HG03439 (cell line): ENCODE results near the gene PSMG4.

ENCODE experiments used
- ATAC-seq: cut with Tn5 transposase; IDR thresholded peaks from one replicate; pipeline ENCODE4 v1.9.1; 2021; ENCODE audit warnings: mild to moderate bottlenecking, moderate library complexity; ENCODE audit not compliant: unreplicated experiment

The PSMG4 gene

GRCh38 chr6:3250231-3250675 lies 8.5 kb upstream of the PSMG4 start:
- no peak for ATAC-seq

GRCh38 chr6:3251462-3252314 lies 7.1 kb upstream of the PSMG4 start:
- peak; percentile 82 for ATAC-seq

GRCh38 chr6:3252369-3252768 lies 6.4 kb upstream of the PSMG4 start:
- ATAC-seq, result no peak

DNA sequence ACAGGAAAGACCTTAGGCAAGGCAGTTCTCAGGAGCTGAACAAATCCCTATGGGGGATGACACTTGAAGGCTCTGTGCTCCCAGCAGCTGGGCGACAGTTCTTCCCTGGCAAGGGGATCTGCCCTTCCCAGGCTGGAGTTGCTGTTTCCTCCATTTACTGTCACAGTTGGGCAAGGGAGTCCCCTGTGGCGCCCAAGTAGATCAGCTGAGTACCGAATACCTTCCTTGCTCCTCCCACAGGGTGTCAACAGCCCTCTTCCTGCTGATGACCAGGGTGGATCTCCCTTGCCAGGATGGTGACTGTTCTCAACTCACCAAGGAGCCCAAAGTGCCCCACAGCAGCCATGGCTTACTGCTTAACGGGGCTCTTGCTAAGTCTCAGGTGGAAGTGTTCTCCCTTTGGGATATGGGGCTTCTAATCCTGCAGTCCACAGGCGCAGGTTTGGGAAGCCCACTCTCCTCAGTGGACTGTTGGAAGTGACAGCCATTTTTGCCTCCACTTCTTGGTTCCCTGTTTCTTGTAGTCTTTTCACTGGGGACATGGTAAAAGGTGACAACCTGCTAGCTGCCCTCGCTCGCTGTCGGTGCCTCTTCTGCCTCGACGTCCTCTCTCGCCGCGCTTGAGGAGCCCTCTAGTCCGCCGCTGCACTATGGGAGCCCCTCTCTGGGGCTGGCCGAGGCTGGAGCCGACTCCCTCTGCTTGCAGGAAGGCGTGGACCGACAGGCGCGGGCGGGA lies 5.7 kb upstream of the PSMG4 start:
- ATAC-seq, result no peak

- no peak for ATAC-seq
Observed at GRCh38 chr6:3253597-3253961, 5.2 kb upstream of the PSMG4 start.

DNA sequence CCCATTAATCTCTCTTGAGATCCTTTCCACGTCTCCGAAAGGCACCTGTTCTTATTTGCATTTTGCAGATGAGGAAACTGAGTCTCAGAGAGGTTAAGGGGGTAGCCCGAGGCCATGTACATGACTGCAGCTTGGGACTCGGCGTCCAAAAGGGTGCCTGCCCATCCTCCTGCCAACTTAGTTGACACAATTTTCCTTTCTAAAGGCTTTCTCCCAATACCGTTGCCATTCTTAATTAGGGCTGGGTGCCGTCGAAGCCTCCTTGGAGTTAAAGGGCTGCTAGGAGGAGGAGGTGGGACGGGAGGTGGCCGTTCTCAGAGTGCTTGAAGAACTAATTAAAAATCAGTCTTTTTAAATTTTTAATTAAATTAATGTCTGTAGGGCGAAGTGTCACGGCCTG lies 546 bp upstream of the PSMG4 start:
- no peak for ATAC-seq

DNA sequence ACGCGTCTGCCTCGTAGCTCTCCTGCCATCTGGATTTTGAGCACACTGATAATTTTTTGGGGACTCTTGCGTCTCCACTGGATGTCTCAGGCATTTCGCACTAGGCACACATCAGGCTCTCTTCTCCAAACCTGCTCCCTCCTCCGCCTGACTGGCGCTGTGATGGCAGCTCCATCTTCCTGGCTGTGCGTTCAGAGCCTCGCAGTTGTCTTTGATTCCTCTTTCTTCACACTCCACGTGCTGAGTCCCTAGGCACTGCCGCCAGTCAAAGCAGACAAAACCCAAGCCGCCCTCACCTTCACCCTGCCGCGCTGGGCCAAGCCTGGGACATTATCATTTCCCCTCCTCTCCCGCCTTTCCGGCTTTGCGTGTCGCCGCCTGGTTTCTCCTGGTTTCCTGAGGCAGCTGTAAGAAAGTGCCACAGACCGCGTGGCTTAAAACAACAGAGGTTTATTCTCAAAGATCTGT lies 778 bp downstream of the PSMG4 start:
- ATAC-seq, result peak; percentile 29

- no peak for ATAC-seq
Observed at GRCh38 chr6:3260296-3260695, 1.5 kb downstream of the PSMG4 start.

DNA sequence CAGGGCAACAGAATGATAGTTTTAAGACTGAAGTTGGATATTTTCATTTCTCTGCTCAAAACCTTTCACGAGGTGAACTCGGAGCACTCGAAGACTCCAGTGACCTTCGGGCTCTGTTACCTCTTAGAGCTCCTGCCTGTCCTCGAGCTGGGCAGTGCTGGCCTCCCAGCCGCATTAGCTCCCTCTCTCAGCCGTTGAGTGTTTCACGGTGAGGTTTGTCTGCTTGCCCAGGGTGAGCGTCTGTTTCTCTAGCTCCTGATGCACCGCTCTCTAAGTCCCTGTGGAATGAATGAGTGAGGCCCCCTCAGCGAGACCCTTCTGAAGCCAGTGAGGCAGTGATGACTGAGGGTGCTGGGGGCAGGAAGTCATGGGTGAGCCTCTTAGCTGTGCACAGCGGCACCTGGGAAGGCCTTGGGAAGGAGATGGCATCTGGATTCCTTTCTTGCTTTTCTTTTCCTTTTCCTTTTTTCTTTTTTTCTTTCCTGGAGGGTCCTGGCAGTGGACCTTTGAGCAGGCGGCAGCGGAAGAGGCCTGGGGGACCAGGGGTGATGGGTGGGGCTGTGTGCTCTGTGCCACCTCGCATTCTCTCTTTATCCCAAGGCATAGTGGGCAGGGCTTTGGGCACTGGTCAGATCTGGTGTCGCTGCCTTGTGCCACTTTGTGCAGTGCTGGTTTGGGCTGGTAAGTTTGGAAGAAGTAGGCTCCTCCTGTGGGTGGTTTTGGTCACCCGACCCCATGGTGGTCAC lies 2.2 kb downstream of the PSMG4 start:
- ATAC-seq, result no peak

GRCh38 chr6:3261518-3261820 lies 2.7 kb downstream of the PSMG4 start:
- no peak for ATAC-seq

DNA sequence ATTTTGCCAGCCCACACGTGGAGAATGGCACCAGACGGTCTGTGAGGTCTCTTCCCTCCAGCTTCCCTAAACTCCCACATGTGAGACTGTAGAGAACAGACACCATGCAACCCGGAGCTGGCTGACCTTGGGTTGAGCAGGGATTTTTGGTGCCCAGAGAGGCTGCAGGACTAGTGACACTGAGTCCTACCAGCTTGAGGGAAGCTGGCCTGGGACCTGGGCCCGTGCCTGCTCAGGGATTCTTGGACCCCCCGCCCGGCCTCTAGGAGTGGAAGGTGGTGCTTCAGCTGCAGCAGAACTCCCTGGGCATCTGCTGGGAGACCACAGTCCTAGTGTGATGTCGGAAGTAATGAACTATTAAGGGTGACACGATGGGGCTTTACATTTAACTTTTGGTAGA lies 3.2 kb downstream of the PSMG4 start:
- no peak for ATAC-seq

DNA sequence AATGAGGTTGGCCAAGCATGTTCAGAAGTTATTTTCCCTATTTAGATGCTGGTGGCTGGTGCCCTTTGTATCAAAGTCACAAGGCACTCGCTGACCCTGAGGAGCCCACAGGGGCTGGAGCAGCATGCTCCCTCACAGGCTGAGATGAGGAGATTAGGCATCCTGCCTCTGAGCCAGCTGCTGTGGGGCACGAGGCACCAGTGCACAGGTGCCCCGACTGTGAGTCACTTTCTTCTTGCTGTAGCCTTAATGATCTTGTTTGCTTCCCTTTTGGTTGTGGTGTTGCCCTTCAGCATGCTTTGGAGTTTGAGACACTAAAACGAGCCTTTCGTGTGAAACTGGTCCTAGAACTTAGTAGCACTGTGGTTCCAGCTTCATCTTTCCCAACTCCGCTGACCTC lies 4.3 kb downstream of the PSMG4 start:
- ATAC-seq, result no peak

DNA sequence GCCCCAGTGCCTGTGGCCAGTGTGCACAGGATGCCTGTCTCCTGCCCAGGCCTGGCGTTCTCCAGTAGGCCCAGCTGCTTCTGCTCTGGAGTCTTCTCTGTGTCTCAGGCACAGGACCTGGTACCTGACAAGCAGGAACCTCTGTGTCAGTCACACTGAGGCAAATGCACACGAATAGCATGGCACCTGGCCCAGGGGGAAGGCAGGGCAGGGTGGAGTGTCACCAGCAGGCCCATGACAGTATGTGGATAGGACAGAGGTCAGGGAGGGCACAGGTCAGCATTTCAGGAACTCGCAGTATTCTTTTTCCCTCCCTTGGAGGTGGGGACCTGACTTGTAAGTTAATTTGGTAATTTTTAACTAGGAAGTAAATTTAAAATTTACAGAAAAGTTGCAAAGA lies 5.6 kb downstream of the PSMG4 start:
- ATAC-seq, result no peak

- ATAC-seq, result no peak
Observed at GRCh38 chr6:3265671-3266070, 6.9 kb downstream of the PSMG4 start.

DNA sequence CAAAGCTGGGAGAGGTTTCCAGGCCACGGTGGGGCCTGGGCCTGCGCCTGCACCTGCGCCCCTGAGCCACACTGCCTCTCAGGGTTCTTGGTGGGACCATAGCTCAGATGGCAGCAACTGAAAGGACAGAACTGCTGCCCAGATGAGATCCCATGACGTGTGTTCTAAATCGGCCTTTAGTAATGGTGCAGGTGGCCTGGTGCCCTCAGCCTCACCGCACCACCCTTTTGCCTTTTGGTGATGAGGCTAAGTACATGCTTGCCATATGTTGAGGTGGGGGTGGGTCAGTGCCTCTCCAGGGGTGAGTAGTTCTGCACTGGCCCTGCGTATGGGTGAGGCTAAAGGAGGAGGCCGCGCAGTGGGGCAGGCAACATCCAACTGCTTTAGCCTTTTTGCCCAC lies 7.4 kb downstream of the PSMG4 start:
- no peak for ATAC-seq

- no peak for ATAC-seq
Observed at GRCh38 chr6:3267162-3267561, 8.4 kb downstream of the PSMG4 start.

DNA sequence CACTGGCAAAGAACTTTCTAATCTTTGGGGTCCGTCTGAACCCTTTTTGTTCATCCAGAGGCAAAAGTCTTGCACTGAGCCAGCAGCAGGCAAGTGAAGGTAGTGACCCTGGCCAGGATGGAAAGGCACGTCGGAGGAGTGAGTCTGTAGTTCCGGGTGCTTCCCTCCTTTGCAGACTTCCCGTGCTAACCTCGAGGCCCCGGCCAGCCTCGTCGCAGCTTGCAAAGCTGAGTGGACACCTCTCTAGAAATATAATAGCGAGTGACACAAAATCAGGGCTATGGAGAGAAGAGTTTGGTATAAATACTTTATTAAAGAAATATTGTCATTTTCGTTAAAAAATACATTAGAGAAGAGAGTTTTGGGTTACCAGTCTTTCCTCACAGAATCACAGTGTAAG lies 9.9 kb downstream of the PSMG4 start:
- no peak for ATAC-seq

DNA sequence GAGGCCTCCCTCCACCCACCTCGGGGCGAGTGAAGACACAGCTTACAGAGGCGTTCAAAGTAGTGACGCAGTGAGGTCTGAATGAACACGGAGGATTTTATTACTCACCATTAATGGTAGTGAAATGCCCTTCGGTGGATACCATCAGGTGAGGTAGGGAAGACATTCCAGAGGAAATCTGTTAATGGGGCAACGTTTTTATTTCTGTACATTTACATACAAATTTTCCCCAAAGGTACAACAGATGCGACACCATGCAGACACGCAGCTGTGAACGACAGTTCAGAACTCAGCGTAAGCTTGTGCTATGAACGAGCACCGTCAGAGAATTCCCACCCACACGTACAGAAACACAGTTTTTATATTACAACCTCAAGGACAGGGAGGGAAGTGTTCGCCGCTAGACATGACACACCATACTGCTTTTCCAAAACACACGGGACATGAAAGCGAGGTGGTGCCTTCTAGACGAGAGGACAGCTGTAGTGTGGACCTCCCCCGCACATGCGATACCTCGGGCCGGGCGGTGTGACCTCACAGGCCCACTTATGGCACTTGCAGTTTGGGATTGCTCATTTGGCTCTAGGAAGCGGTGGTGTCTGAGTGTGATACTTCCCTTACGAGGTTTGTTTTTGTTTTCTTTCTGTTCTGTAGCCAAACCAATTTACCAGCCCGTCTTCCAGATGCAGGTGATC lies 10.7 kb downstream of the PSMG4 start:
- ATAC-seq, result no peak

- no peak for ATAC-seq
Observed at GRCh38 chr6:3270258-3270657, 11.5 kb downstream of the PSMG4 start.

DNA sequence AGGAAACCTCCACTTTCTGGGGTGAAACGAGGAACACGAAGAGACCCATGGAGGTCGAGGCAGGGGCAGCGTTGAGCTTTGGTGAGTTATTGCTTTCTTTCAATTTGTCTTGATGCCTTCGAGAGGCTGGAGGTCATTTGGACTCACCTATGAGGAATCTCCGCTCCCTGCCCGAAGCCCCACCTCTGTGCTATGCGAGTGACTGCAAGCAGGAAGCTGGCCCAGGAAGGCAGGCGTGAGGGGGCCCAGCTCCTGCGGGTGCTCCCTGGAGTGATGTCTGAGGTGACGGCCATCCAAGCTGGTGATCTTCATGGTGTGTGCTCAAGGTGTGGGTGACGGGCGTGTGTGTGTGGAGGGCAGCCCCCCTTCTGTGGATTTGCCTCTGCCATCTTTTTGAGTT lies 13.0 kb downstream of the PSMG4 start:
- ATAC-seq, result no peak

DNA sequence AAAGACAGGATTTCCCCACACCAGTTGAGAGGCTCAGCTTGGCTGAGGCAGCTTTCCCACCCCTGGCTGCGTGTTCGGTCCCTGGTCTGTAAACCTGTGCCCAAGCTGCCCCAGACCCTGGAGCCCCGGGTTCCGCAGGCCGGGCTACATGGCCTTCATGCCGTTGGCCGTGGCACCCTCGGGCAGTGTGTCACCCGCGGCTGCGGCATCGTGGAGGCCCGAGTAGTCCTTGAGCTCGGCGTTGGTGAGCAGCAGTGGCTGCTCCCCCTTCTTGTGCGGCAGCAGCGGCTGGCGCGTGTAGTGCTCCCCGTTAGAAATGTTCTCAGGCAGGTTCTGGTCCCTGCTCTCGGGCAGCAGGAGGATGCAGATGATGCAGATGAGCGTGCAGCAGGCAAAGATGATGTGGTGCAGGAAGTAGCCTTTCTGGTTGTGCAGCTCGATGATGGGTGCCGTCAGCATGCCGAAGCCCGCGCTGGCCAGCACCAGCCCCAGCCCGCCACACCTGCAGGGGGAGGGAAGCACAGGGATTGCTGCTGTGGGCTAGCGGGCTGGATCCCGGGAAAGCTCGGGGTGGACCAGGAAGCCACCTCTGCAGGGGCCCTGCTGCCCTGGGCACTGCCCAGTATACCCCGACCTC lies 14.3 kb downstream of the PSMG4 start:
- ATAC-seq, result no peak
